Activated T-cell treated with anti-CD3 and anti-CD28 coated beads for 24 hours (primary cell): ENCODE results near the gene MAN1A1.

Experiments used
- DNase-seq: peaks from one replicate; pipeline ENCODE4 v3.0.0-alpha.2; 2020; ENCODE audit warnings: low read depth

Gene MAN1A1

DNA sequence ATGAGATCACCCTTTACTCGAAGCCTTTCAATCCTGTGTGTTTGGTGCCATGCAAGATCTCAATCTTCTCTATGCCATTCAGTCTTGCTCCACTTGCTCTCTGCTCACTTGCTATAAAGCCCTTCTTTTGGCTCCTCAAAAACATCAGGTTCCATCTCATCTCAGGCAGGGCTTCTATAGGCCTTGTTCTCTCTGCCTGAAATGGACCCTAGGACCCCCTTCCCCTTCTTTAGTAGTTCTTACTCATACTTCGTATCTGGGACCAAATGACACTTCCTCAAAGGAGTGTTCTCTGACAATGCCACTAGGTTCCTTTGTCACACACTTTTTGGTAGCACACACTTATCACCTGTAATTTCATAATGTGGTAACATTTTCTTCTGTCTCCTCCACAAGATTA, 154.4 kb downstream of the MAN1A1 start:
- DNase-seq, result no peak

- DNase-seq, result no peak
Observed at GRCh38 chr6:119193707-119194106, 155.9 kb downstream of the MAN1A1 start.

DNA sequence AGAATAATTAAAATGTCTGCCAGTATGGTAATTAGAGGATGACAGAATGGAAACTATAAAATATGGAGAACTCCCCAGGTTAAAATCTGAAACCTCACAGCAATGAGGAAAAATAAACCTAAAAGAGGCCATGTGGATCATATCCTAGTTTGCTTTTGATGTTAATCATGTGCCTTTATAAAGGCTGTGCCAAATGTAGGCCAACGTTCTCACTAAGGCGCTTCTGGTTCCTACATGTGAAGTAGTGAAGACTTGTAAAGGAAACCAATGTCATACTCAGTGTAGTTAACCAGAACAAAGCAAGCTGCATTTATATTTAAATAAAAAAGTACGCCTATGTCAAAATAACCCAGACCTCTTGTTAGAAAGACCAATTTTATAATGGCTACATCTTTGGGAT, 157.4 kb downstream of the MAN1A1 start:
- no peak for DNase-seq

GRCh38 chr6:119190176-119190575, 159.4 kb downstream of the MAN1A1 start:
- no peak for DNase-seq

DNA sequence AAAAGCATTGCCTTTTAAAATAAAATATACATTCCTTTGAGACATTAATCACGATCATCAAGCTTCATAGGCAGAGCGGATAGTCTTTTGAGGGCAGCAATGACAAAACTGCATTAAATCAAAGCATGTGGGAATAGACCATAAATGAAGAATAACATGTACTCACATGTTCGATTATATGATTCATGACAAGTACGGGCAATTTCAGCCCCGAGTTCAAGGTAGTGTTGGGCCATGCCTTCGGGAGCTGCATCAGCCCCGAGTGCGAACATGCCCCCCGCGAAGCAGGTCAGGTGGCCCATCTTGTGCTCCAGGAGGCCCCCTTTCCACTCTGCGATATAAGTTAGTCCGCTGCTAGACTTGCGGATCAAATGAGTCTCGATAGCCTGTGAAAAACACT, 160.1 kb downstream of the MAN1A1 start:
- no peak for DNase-seq

- DNase-seq, result no peak
Observed at GRCh38 chr6:119187596-119187995, 162.0 kb downstream of the MAN1A1 start.

GRCh38 chr6:119186490-119186889, 163.1 kb downstream of the MAN1A1 start:
- DNase-seq, result no peak

GRCh38 chr6:119184008-119184648, 165.4 kb downstream of the MAN1A1 start:
- DNase-seq, result no peak

GRCh38 chr6:119183457-119183856, 166.1 kb downstream of the MAN1A1 start:
- DNase-seq, result no peak

DNA sequence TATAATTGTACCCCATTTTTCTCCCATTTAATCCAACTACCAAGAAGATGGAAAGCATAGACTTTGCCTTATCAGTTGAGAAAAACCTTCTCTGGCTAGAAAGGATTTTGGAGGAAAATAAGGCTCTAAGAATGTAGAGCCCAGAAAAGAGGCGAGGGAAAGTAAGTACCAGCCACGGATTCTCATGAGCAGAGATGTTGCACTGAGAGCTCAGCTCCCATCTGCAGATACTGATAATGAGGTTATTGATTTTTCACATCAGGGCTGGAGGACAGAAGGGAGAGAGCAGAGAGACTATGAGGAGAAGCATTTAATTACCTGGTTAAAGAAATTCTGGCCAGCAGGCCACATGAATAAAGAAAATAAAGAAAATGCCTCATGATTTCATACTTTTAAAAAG, 166.7 kb downstream of the MAN1A1 start:
- DNase-seq, result no peak

- no peak for DNase-seq
Observed at GRCh38 chr6:119182216-119182803, 167.3 kb downstream of the MAN1A1 start.

- DNase-seq, result no peak
Observed at GRCh38 chr6:119181046-119181445, 168.5 kb downstream of the MAN1A1 start.

DNA sequence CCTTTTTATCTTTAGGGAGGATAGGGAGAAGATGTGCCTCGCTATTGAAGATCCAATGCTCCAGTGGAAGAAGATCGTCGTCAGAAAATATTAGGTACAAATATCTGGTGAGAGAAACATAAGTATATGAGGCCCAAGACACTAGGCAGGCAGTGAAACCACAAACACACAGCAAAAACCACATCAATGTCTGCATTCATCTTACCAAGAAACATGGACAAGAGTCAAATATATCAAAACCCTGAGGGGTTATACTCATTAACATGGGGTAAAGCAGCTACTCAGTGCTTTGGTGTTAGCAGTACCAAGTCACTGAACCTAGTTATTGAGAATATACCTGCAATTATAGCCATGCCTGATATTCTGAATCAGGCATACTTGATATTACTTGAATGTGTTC, 169.7 kb downstream of the MAN1A1 start:
- no peak for DNase-seq

DNA sequence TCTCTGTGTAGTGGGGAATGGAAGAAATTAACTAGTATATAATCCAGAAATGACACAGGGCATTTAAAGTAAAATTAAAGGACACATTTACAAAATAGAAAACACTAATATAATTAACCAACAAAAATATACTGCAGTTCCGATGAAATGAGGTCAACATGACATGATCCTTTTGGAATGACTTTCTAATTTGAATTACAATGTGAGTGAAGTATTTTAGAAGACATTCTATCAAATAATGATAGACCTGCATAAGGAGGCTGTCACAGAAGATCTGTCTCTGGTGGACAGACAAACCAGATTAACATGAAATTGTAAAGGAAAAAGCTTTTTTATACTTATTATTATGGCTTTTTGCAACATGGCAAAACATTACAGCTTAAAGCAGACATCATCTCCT, 170.5 kb downstream of the MAN1A1 start:
- DNase-seq, result no peak

DNA sequence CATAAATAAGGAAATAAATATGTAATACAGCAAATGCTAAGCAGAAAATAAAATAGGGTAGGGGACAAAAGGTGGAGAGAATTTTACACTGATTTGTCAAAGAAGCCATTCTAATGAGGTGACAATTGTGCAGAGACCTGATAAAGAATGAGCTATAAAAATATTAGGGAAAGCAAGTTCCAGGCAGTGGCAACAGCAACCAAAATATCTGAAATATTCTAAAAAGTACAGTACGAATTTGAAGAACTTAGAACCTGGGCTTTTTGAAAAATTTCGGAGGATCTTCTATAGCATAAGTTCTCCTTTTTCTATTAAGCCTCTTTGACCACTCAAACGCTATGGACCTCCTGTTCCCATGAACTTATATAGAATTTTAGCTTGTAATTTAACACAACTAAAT, 173.1 kb downstream of the MAN1A1 start:
- no peak for DNase-seq

GRCh38 chr6:119174879-119175817, 174.4 kb downstream of the MAN1A1 start:
- DNase-seq, result no peak

DNA sequence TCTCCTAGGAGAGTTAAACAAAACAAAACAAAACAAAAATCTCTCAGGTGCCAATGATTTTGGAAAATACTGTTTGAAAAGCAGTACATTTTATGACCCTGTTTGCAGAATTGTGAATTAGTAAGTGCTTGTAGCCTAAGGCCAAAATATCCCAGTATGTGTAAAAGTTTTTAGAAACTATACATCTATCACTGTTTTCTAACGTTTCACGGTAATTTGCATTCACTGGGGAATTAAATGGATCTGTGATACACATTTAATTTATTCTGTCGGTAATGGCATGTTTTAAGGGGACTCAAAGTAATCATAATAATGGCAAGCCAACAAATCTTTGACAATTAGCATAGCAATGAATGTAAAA, 175.5 kb downstream of the MAN1A1 start:
- DNase-seq, result no peak

GRCh38 chr6:119173249-119174084, 176.1 kb downstream of the MAN1A1 start:
- DNase-seq, result no peak

- no peak for DNase-seq
Observed at GRCh38 chr6:119172824-119173223, 176.7 kb downstream of the MAN1A1 start.

DNA sequence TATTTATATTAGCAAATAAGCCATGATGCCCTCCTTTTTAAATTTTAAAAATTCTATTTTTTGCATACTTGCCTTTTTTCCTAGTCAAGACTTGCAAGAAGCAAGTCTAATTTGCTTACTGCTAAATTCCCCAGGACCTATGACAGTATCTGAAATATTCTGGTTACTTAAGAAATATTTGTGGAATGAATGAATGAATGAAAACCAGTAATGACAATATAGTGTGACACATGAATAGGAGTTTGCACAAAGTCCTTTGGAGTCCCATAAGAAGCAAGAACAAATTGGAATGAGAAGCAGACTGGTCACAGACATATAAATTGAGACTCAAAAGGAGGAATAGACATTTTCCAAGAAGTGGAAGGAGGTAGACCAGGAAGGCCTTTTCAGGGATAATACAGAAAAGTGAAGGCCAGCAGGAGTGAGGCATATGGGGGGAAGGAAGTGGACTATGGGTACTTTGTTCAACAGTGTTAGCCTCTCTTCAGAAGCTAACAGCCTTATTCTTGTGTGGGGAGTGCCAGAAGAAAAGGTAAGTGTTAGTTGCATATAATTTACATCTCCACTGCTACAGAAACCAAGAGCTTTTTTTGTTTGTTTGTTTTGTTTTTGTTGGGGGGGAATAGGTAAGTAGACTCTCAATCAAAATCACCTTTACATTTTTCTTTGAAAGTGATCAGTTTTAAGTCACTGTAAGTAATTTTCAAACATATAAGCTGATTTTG, 177.5 kb downstream of the MAN1A1 start:
- DNase-seq, result no peak

- no peak for DNase-seq
Observed at GRCh38 chr6:119171088-119171841, 178.3 kb downstream of the MAN1A1 start.
